ENCODE data around the gene PIMREG.

DNA sequence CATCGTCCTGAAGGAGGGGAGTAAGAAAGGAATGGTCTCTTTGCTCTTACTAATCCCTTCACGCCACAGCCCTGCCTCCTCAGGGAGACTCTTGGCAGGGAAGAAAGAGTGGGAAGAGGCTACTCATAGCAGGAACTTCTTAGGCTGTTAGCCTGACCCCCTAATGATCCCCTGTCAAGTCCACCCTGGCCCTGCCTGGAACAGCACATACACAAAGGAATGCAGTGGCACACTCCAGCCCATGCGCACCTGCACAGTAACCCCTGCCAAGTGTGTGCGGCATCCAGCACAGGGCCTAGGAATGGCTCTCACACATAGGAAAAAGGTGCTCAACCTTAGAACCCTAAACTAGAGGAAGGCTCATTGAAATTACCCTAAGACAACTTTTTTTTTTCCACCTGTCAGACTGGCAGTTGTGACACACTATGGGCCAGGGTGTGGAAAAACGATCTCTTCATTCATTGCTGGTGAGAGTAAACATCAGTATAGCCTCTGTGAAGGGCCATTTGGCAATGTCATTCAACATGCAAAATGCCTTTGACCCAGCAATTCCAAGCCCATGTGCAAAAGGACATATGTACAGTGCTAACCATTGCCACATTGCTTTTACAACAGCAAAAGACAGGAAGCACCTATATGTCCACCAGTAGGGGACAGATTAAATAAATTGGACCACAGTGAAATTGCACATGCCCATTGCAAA, 50.1 kb downstream of the PIMREG start:
- TF ChIP-seq EZH2 (IDR thresholded peaks at IDR 0.05) (no peak), POLR2AphosphoS5 (IDR thresholded peaks at IDR 0.05; ENCODE audit: borderline replicate concordance, low read depth, low read length) (no peak), FOXP2 (optimal IDR thresholded peaks at IDR 0.05; ENCODE audit: control extremely low read depth, extremely low read length, insufficient read depth) (no peak)
